K562 (cell line): ENCODE measurements around the gene TLN1. TPM values are rescaled to one million over a fixed set of nuclear protein-coding genes. Genes with fewer than 3 reads are reported as not detected.
A peak's percentile ranks its signal among the peaks of the same experiment; 100 is the strongest.

Experiments used
- AFF1 ChIP-seq, 2 experiments: fragments of 450-650 bp; IDR thresholded peaks; 2 replicates each; pipeline ENCODE4 v1.6.1; 2018; ENCODE audit warnings: mild to moderate bottlenecking in 2 of 2, low read depth in 1 of 2; ENCODE audit not compliant: partially characterized antibody in 2 of 2
- CBX5 ChIP-seq: IDR thresholded peaks from 2 replicates; pipeline ENCODE4 v1.6.1; 2014; ENCODE audit warnings: low read depth, borderline replicate concordance
- EP400 ChIP-seq: fragments of 450-650 bp; IDR thresholded peaks from 2 replicates; pipeline ENCODE4 v1.6.1; 2017; ENCODE audit warnings: antibody characterized with exemption, mild to moderate bottlenecking, moderate library complexity
- ETS1 ChIP-seq: conservative IDR thresholded peaks from 2 replicates; pipeline ENCODE4 v1.6.1; 2011; ENCODE audit warnings: low read depth, mild to moderate bottlenecking, low read length; ENCODE audit not compliant: control insufficient read depth
- FIP1L1 ChIP-seq: fragments of 200-400 bp; formaldehyde crosslinking; IDR thresholded peaks from 2 replicates; pipeline ENCODE4 v1.6.1; 2018; ENCODE audit warnings: mild to moderate bottlenecking, low read depth, low read length; ENCODE audit not compliant: poor library complexity, severe bottlenecking
- HBP1 ChIP-seq: fragments of 450-650 bp; formaldehyde crosslinking; IDR thresholded peaks from 2 replicates; pipeline ENCODE4 v1.4.0; 2022; ENCODE audit warnings: missing genetic modification characterization
- TCFL5 ChIP-seq: fragments of 250-450 bp; sonication (Bioruptor Pico); conservative IDR thresholded peaks from 2 replicates; pipeline ENCODE4 v1.6.1; 2021; ENCODE audit warnings: mild to moderate bottlenecking, moderate library complexity, matching md5 sums
- U2AF2 ChIP-seq: fragments of 200-400 bp; formaldehyde crosslinking; optimal IDR thresholded peaks from 2 replicates; pipeline ENCODE3; 2017; ENCODE audit warnings: low read depth, mild to moderate bottlenecking, low read length
- VEZF1 ChIP-seq: fragments of 200-800 bp; sonication (Bioruptor generic); IDR thresholded peaks from 2 replicates; pipeline ENCODE4 v1.6.1; 2017; ENCODE audit warnings: missing genetic modification characterization, missing compliant biosample characterization
- ZBTB26 ChIP-seq: fragments of 450-650 bp; formaldehyde crosslinking; IDR thresholded peaks from 2 replicates; pipeline ENCODE4 v1.4.0; 2022; ENCODE audit warnings: missing genetic modification characterization
- ZNF124 ChIP-seq: sonication (generic); formaldehyde crosslinking; IDR thresholded peaks from 2 replicates; pipeline ENCODE4 v1.8.1; 2022; ENCODE audit warnings: missing genetic modification reagents
- ZNF232 ChIP-seq: sonication (generic); formaldehyde crosslinking; IDR thresholded peaks from 2 replicates; pipeline ENCODE4 v1.8.0; 2022; ENCODE audit warnings: mild to moderate bottlenecking, missing genetic modification reagents
- ZNF551 ChIP-seq: fragments of 250-450 bp; sonication (Bioruptor Pico); IDR thresholded peaks from 2 replicates; pipeline ENCODE4 v1.5.0; 2021; ENCODE audit warnings: mild to moderate bottlenecking, moderate library complexity
- polyA plus RNA-seq, 8 experiments: library from polyadenylated mRNA; depleted of rRNA in 4 of 8; stranded (reverse) in 5 of 8; unstranded in 3 of 8; fragments of >200 nt; fragmentation: Nextera tagmentation in 2 of 8; fragmentation: Illumina TruSeq in 1 of 8; extraction: Ambion mirVana in 2 of 8; extraction: Trizol in 1 of 8; gene quantifications; 2 replicates each; pipeline versions ENCODE4 v1.2.1 to v1.2.3, GENCODE V29; 2011 to 2014; ENCODE audit warnings: inconsistent platforms in 1 of 8, missing spikeins in 1 of 8
- total RNA-seq, 7 experiments: library from RNA; depleted of rRNA in 6 of 7; stranded (reverse); fragments of >200 nt in 6 of 7; fragmentation: Illumina TruSeq in 2 of 7; extraction: Trizol in 2 of 7; gene quantifications; 2 replicates each; pipeline versions ENCODE4 v1.2.1 to v1.2.3, GENCODE V29; 2011 to 2021; ENCODE audit warnings: low replicate concordance in 1 of 7

Gene TLN1
- total and polyA plus RNA-seq, 9 of the 15 experiments (the other 6 are each of a cell fraction or from before 2014, with no cell fraction given), result 3.6 to 240 (median 54.8) TPM

GRCh38 chr9:35757226-35757891 lies 25.4 kb upstream of the TLN1 start (continued):
- TF ChIP-seq EP400, result peak; percentile 53; the same call in 1 of the 2 replicates
- TF ChIP-seq CBX5, result no peak
- TF ChIP-seq TCFL5 (CRISPR knock-in tag), result no peak
- TF ChIP-seq ZNF124 (CRISPR knock-in tag), result no peak
- TF ChIP-seq HBP1 (CRISPR knock-in tag), result 0 out of 2 replicates have a peak, but pooled peaks have one; percentile 47
- TF ChIP-seq FIP1L1, result no peak
- no peak for TF ChIP-seq VEZF1 (CRISPR knock-in tag)
- 0 out of 2 replicates have a peak, but pooled peaks have one; percentile 29 for TF ChIP-seq ZBTB26 (CRISPR knock-in tag)
- TF ChIP-seq ZNF232 (CRISPR knock-in tag), result no peak
- TF ChIP-seq ZNF551 (CRISPR knock-in tag), result no peak
- no peak for TF ChIP-seq U2AF2
- TF ChIP-seq ETS1, result 0 out of 2 replicates have a peak, but pooled peaks have one; percentile 28
- peak in 1 of 2 experiments; percentile 22 for TF ChIP-seq AFF1 (IDR thresholded peaks at IDR 0.05; ENCODE audit: low read depth in 1 of 2, partially characterized antibody in 2 of 2)
